Naive thymus-derived CD8-positive, alpha-beta T cell (primary cell): ENCODE results near the gene CYP4F22. TPM values are rescaled to one million over a fixed set of nuclear protein-coding genes. Genes with fewer than 3 reads are reported as not detected.
"Not testable (repeated sequence)": the region's sequence is repeated elsewhere in the genome, so short reads cannot be mapped to it uniquely, and the experiment has no call there.

ENCODE experiments used
- ATAC-seq, 2 donors: fragments of 150-1000 bp; cut with Tn5 transposase in 1 of 2; sonication (Bioruptor Pico), chemical (Tn5 transposase) in 1 of 2; 1 replicate in 1 of 2; 2 replicates in 1 of 2; pipeline ENCODE4 v1.10.0; 2021; ENCODE audit warnings: mild to moderate bottlenecking in 2 of 2, moderate library complexity in 2 of 2
- POLR2A ChIA-PET: fragments of 350-600 bp; sonication (Branson Sonifier 250); formaldehyde crosslinking; loops from one replicate; lab custom pipeline; 2021; ENCODE audit warnings: antibody characterized with exemption; lab: Charles Lee
- DNase-seq, 10 donors: peaks; one replicate each; pipeline versions ENCODE4 v3.0.0 to v3.0.0-alpha.2; 2020 to 2022
- H3K27ac Mint-ChIP-seq, 10 donors: one replicate each; pipeline ENCODE4 v1.8.0; 2020 to 2022; ENCODE audit warnings: mild to moderate bottlenecking in 10 of 10, mixed read lengths in 10 of 10, moderate library complexity in 4 of 10, inconsistent platforms in 1 of 10
- H3K27me3 Mint-ChIP-seq, 5 donors: one replicate each; pipeline ENCODE4 v1.8.0; 2021 to 2022; ENCODE audit warnings: mixed read lengths in 5 of 5
- H3K36me3 Mint-ChIP-seq, 3 donors: one replicate each; pipeline ENCODE4 v1.8.0; 2020 to 2022; ENCODE audit warnings: mixed read lengths in 3 of 3, mild to moderate bottlenecking in 2 of 3, inconsistent platforms in 1 of 3
- H3K4me1 Mint-ChIP-seq, 4 donors: one replicate each; pipeline ENCODE4 v1.8.0; 2021 to 2022; ENCODE audit warnings: mixed read lengths in 4 of 4
- H3K4me3 Mint-ChIP-seq, 10 donors: one replicate each; pipeline ENCODE4 v1.8.0; 2020 to 2022; ENCODE audit warnings: mild to moderate bottlenecking in 10 of 10, mixed read lengths in 10 of 10, moderate library complexity in 6 of 10, inconsistent platforms in 1 of 10
- H3K9me3 Mint-ChIP-seq, 9 donors: one replicate each; pipeline ENCODE4 v1.8.0; 2020 to 2022; ENCODE audit warnings: mixed read lengths in 9 of 9, mild to moderate bottlenecking in 3 of 9, inconsistent platforms in 1 of 9, moderate library complexity in 1 of 9
- polyA plus RNA-seq, 3 donors: library from polyadenylated mRNA; unstranded; fragments of 300-500 nt; fragmentation: Illumina TruSeq; gene quantifications; one replicate each; pipeline ENCODE4 v1.2.3, GENCODE V29; 2021
- total RNA-seq, 8 experiments: library from RNA in 2 of 8; stranded (reverse) in 2 of 8; gene quantifications; one replicate each; pipeline ENCODE4 v1.2.3 and lab custom pipeline; 2021 to 2026

The CYP4F22 gene
- total and polyA plus RNA-seq, 5 experiments from 2014 or later, result 0.36 to 1.7 (median 0.68) TPM

- Mint-ChIP-seq H3K4me1 (peaks cover 0 to 6% (median under 1%) of the 10 kb centered on the region in 4 donors), H3K27me3 (no peaks in the 10 kb centered on the region), H3K9me3 (peaks cover 0 to under 1% (median 0%) of the 10 kb centered on the region in 9 donors), H3K36me3 (peaks cover 0 to 9% (median 8%) of the 10 kb centered on the region in 3 donors), H3K4me3 (no peak overlapping the region), H3K27ac (peak overlapping the region in 2 of 10 donors; percentile 25 to 40)
- DNase-seq (no peak), ATAC-seq (no peak)
- POLR2A ChIA-PET, result no interaction called here
Measured at GRCh38 chr19:15525291-15525690, 17.0 kb downstream of the CYP4F22 start.

GRCh38 chr19:15526408-15526807 is 18.1 kb downstream of the CYP4F22 start:
- H3K4me3 Mint-ChIP-seq, result no peak overlapping the region
- H3K27me3 Mint-ChIP-seq, result no peaks in the 10 kb centered on the region
- no peak overlapping the region for H3K27ac Mint-ChIP-seq
- H3K4me1 Mint-ChIP-seq, result peaks cover 0 to 6% (median under 1%) of the 10 kb centered on the region in 4 donors
- peaks cover 0 to 3% (median 0%) of the 10 kb centered on the region in 9 donors for H3K9me3 Mint-ChIP-seq
- POLR2A ChIA-PET, result interaction anchor here (0.6 to 0.7 kb wide), 3 partner anchors 12 to 54 kb away, joined by 3 to 5 read pairs (median 3); no protein-coding TSS in a partner anchor
- peaks cover 0 to 13% (median 8%) of the 10 kb centered on the region in 3 donors for H3K36me3 Mint-ChIP-seq
- DNase-seq, result no peak
- ATAC-seq, result no peak

- H3K4me3 Mint-ChIP-seq, result no peak overlapping the region
- no peak for ATAC-seq
- H3K4me1 Mint-ChIP-seq, result peaks cover 3 to 8% (median 5%) of the 10 kb centered on the region in 4 donors
- DNase-seq, result no peak
- POLR2A ChIA-PET, result interaction anchor here (0.5 kb wide), 1 partner anchor 554 kb away, joined by 3 read pairs; no protein-coding TSS in a partner anchor
- no peak overlapping the region for H3K27ac Mint-ChIP-seq
- no peaks in the 10 kb centered on the region for H3K27me3 Mint-ChIP-seq
- H3K9me3 Mint-ChIP-seq, result peaks cover 0 to 3% (median 0%) of the 10 kb centered on the region in 9 donors
- H3K36me3 Mint-ChIP-seq, result peaks cover 0 to 14% (median 8%) of the 10 kb centered on the region in 3 donors
Measured at GRCh38 chr19:15527705-15528104, 19.4 kb downstream of the CYP4F22 start.

GRCh38 chr19:15529774-15530372 is 21.5 kb downstream of the CYP4F22 start:
- peaks cover 0 to 14% (median 8%) of the 10 kb centered on the region in 3 donors for H3K36me3 Mint-ChIP-seq
- POLR2A ChIA-PET, result no interaction called here
- DNase-seq (no peak), ATAC-seq (no peak)
- H3K27ac Mint-ChIP-seq, result no peak overlapping the region
- no peaks in the 10 kb centered on the region for H3K27me3 Mint-ChIP-seq
- H3K4me1 Mint-ChIP-seq, result peaks cover 13 to 15% (median 14%) of the 10 kb centered on the region in 4 donors
- H3K9me3 Mint-ChIP-seq, result peaks cover 0 to 3% (median 0%) of the 10 kb centered on the region in 9 donors
- H3K4me3 Mint-ChIP-seq, result no peak overlapping the region

- POLR2A ChIA-PET, result interaction anchor here (1.6 kb wide), 1 partner anchor 19 kb away, joined by 6 read pairs; no protein-coding TSS in a partner anchor
- Mint-ChIP-seq H3K27ac (peak overlapping the region in 4 of 10 donors; percentile 17 to 57 (median 40)), H3K9me3 (peaks cover 0 to 3% (median 0%) of the 10 kb centered on the region in 9 donors), H3K36me3 (peaks cover 0 to 18% (median 8%) of the 10 kb centered on the region in 3 donors), H3K4me1 (peaks cover 13 to 21% (median 15%) of the 10 kb centered on the region in 4 donors), H3K4me3 (peak overlapping the region in 2 of 10 donors; percentile 31 to 74), H3K27me3 (peaks cover 0 to 5% (median 0%) of the 10 kb centered on the region in 5 donors)
- ATAC-seq (peak; percentile 44 to 62), DNase-seq (peak in 1 of 10 donors; percentile 15)
Measured at GRCh38 chr19:15532779-15533521, 24.6 kb downstream of the CYP4F22 start.

- ATAC-seq, result peak in 1 of 2 donors; percentile 61
- H3K27me3 Mint-ChIP-seq, H3K9me3 Mint-ChIP-seq, DNase-seq: not testable (repeated sequence)
- peaks cover 13 to 21% (median 15%) of the 10 kb centered on the region in 4 donors for H3K4me1 Mint-ChIP-seq
- peak overlapping the region in 1 of 10 donors; percentile 31 for H3K4me3 Mint-ChIP-seq
- H3K27ac Mint-ChIP-seq, result peak overlapping the region in 4 of 10 donors; percentile 17 to 53 (median 26)
- POLR2A ChIA-PET, result interaction anchor here (1.6 kb wide), 1 partner anchor 18 kb away, joined by 6 read pairs; no protein-coding TSS in a partner anchor
- peaks cover 0 to 21% (median 8%) of the 10 kb centered on the region in 3 donors for H3K36me3 Mint-ChIP-seq
Measured at GRCh38 chr19:15533522-15533830, 25.2 kb downstream of the CYP4F22 start.

GRCh38 chr19:15534957-15535864 is 26.9 kb downstream of the CYP4F22 start:
- H3K27ac Mint-ChIP-seq, result no peak overlapping the region
- POLR2A ChIA-PET, result interaction anchor here (1.0 kb wide), 1 partner anchor 16 kb away, joined by 4 read pairs; no protein-coding TSS in a partner anchor
- H3K27me3 Mint-ChIP-seq, result peaks cover 0 to 5% (median 0%) of the 10 kb centered on the region in 5 donors
- ATAC-seq, result no peak
- H3K9me3 Mint-ChIP-seq, result peaks cover 0 to 13% (median 2%) of the 10 kb centered on the region in 9 donors
- peaks cover 13 to 21% (median 15%) of the 10 kb centered on the region in 4 donors for H3K4me1 Mint-ChIP-seq
- no peak overlapping the region for H3K4me3 Mint-ChIP-seq
- H3K36me3 Mint-ChIP-seq, result peaks cover 2 to 18% (median 9%) of the 10 kb centered on the region in 3 donors
- no peak for DNase-seq

GRCh38 chr19:15536350-15536749 is 28.0 kb downstream of the CYP4F22 start:
- POLR2A ChIA-PET, result interaction anchor here (0.8 kb wide), 1 partner anchor 14 kb away, joined by 3 read pairs; no protein-coding TSS in a partner anchor
- no peak for DNase-seq
- Mint-ChIP-seq H3K36me3 (peaks cover 2 to 16% (median 9%) of the 10 kb centered on the region in 3 donors), H3K27me3 (peaks cover 0 to 5% (median 0%) of the 10 kb centered on the region in 5 donors), H3K4me3 (no peak overlapping the region), H3K9me3 (peaks cover 0 to 13% (median 2%) of the 10 kb centered on the region in 9 donors), H3K4me1 (peaks cover 13 to 21% (median 15%) of the 10 kb centered on the region in 4 donors), H3K27ac (peak overlapping the region in 1 of 10 donors; percentile 49)
- ATAC-seq, result no peak

- DNase-seq, result no peak
- Mint-ChIP-seq H3K36me3 (peaks cover 2 to 14% (median 9%) of the 10 kb centered on the region in 3 donors), H3K27me3 (peaks cover 0 to 5% (median 0%) of the 10 kb centered on the region in 5 donors), H3K4me1 (peaks cover under 1 to 10% (median 5%) of the 10 kb centered on the region in 4 donors), H3K27ac (no peak overlapping the region), H3K9me3 (peaks cover 0 to 13% (median 2%) of the 10 kb centered on the region in 9 donors), H3K4me3 (no peak overlapping the region)
- POLR2A ChIA-PET, result no interaction called here
- ATAC-seq, result no peak
Measured at GRCh38 chr19:15538774-15539173, 30.4 kb downstream of the CYP4F22 start.

GRCh38 chr19:15539638-15540037 is 31.3 kb downstream of the CYP4F22 start:
- POLR2A ChIA-PET, result no interaction called here
- Mint-ChIP-seq H3K36me3 (peaks cover 2 to 14% (median 9%) of the 10 kb centered on the region in 3 donors), H3K4me1 (peaks cover 0 to 10% (median 5%) of the 10 kb centered on the region in 4 donors), H3K27ac (no peak overlapping the region), H3K4me3 (no peak overlapping the region), H3K27me3 (peaks cover 0 to 5% (median 0%) of the 10 kb centered on the region in 5 donors), H3K9me3 (peaks cover 0 to 13% (median 2%) of the 10 kb centered on the region in 9 donors)
- ATAC-seq, result no peak
- DNase-seq, result no peak

- Mint-ChIP-seq H3K36me3 (peaks cover 2 to 14% (median 9%) of the 10 kb centered on the region in 3 donors), H3K27me3 (peaks cover 0 to 5% (median 0%) of the 10 kb centered on the region in 5 donors), H3K27ac (no peak overlapping the region), H3K4me3 (no peak overlapping the region), H3K4me1 (peaks cover 0 to 10% (median 5%) of the 10 kb centered on the region in 4 donors), H3K9me3 (peaks cover 0 to 13% (median 2%) of the 10 kb centered on the region in 9 donors)
- POLR2A ChIA-PET, result no interaction called here
- DNase-seq (no peak), ATAC-seq (no peak)
Measured at GRCh38 chr19:15540435-15540834, 32.1 kb downstream of the CYP4F22 start.
